HG02642 (cell line): ENCODE results near the gene DLST.

Source experiments
- ATAC-seq: cut with Tn5 transposase; IDR thresholded peaks from one replicate; pipeline ENCODE4 v1.9.1; 2021; ENCODE audit warnings: mild to moderate bottlenecking; ENCODE audit not compliant: unreplicated experiment, poor library complexity

DLST gene

DNA sequence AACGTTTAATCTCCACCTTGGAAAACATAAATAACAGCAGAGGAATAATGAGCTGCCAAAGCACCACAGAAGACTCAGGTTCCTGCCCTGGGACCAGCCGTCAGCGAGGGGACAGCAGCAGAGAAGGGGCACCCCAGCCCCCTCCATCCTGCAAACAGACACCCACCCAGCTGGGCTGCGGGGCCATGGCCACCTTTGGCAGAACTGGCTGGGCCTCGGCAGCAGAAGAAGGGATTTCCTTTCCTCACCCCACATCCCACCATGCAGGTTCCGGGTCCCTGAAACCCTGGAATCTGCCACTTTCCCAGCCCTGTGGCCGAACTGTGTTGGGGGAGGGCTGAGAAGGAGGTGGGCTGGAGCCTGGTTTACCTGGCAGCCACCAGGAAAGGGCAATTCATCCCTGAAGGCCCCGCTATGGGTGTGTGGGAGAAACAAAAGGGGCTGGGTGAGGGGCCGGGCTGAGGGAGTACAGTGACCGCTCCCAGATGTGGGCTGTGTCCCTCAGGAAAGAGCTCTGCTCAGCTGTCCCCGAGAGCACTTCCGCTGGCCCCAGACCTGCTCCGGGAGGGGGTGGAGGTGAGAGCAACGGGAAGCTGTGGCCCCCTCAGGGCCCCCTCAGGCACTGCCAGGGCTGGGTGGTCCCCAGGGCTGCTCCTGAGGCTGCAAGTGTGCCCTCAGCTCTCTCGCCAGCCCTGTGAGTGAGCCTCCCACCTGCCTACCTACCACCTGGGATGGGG lies 69.9 kb downstream of the DLST start:
- ATAC-seq: no peak

DNA sequence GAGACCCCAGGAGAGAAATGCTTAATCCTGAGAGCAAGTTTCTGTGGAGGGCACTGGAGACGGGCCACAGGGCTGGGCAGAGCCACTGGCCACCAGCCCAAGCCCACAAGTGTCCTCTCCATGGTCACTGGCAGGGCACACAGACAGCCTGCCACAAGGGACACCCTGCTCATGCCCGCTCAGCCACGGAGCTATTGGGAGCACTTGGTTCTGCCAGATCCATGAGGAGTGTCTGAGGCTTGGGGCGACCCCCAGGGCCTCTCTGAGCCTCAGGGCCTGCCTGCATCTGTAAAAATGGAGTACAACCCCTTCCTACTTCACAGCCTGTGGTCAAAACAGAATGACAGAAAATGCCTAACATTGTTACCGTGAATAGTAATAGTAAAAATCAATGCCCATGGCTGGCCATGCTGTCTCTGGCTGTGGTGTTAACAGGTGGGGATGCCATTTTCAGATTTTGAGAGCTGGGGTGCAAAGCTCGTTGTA lies 70.5 kb downstream of the DLST start:
- ATAC-seq: no peak

DNA sequence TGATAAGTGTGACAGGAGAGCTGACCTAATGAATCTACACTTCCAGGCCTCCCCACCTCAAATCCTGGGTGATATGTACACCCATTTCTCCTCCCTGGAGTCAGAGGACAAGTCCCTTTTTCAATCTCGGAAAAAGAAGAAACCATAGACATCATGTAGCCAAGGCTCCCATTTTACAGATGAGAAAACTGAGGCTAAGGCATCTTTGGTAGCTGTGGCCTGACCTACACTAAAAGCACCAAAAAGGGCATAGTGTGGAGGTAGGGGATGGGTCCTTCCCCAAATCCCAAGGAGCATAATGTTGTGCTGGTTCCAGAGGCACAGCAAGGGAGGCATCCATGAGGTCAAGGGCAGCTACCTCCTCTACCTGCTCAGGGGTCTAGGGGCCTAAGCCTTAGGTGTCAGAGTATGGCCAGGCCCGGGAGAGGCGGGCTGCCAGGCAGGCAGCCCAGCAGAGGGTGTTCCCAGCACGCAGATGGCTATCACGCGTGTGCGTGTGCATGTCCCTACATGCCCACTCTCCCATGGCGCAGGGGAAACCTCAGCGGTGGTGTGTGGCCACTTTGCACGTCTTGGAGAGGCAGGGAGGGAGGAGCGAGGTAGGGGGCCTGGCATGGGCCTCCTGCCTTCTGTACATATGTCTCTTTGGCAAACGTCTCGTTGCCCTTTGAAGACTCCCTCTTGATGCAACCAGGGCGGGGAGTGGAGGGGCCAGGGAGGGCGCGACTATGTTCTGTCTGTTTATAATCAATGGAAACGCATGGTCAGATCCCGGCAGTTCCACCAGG lies 71.2 kb downstream of the DLST start:
- no peak for ATAC-seq
